HEK293 (cell line): ENCODE measurements around the gene PCP4.

ENCODE experiments used
- CTCF ChIA-PET: fragments of 350-600 bp; formaldehyde crosslinking; extraction: SDS; loops from one replicate; lab custom pipeline; 2021; ENCODE audit warnings: antibody characterized with exemption; lab: Yijun Ruan, JAX
- POLR2A ChIA-PET: fragments of 300-600 bp; formaldehyde crosslinking; extraction: SDS; loops from one replicate; lab custom pipeline; 2020; ENCODE audit warnings: antibody characterized with exemption, inconsistent platforms; lab: Yijun Ruan, JAX
- H3K27ac ChIP-seq: fragments of 200-500 bp; sonication (Bioruptor generic); 2 replicates; pipeline ENCODE4 v1.5.1; 2014; ENCODE audit warnings: low read depth, low read length, control low read depth, inconsistent platforms; ENCODE audit errors: extremely low read depth
- H3K36me3 ChIP-seq, 2 experiments: fragments of 200-500 bp in 1 of 2; sonication (Bioruptor generic) in 1 of 2; 1 replicate in 1 of 2; 2 replicates in 1 of 2; pipeline ENCODE4 v1.5.1; 2014 to 2017; ENCODE audit warnings: inconsistent platforms in 2 of 2, low read length in 2 of 2; ENCODE audit not compliant: control insufficient read depth in 2 of 2, insufficient read depth in 1 of 2
- H3K4me1 ChIP-seq: fragments of 200-500 bp; sonication (Bioruptor generic); 2 replicates; pipeline ENCODE4 v1.5.1; 2014; ENCODE audit warnings: mild to moderate bottlenecking, low read length, inconsistent platforms; ENCODE audit not compliant: control insufficient read depth, insufficient read depth
- H3K4me3 ChIP-seq: 2 replicates; pipeline ENCODE4 v1.5.1; 2011; ENCODE audit warnings: low read depth, mild to moderate bottlenecking, control low read depth, low read length, moderate library complexity
- H3K9me3 ChIP-seq: fragments of 200-500 bp; sonication (Bioruptor generic); 2 replicates; pipeline ENCODE4 v1.5.1; 2014; ENCODE audit warnings: low read depth, low read length, inconsistent platforms; ENCODE audit not compliant: control insufficient read depth, insufficient read depth
- HIC1 ChIP-seq: fragments of 450-650 bp; formaldehyde crosslinking; IDR thresholded peaks from 2 replicates; pipeline ENCODE4 v1.5.1; 2016; ENCODE audit warnings: missing biosample characterization, missing genetic modification characterization
- PRDM1 ChIP-seq: fragments of 450-650 bp; formaldehyde crosslinking; IDR thresholded peaks from 2 replicates; pipeline ENCODE4; 2016; ENCODE audit warnings: missing biosample characterization, missing genetic modification characterization
- SCRT1 ChIP-seq: fragments of 450-650 bp; formaldehyde crosslinking; IDR thresholded peaks from 2 replicates; pipeline ENCODE4 v1.5.1; 2016; ENCODE audit warnings: missing biosample characterization, missing genetic modification characterization, borderline replicate concordance
- SP2 ChIP-seq: fragments of 450-650 bp; formaldehyde crosslinking; IDR thresholded peaks from 2 replicates; pipeline ENCODE4 v1.5.1; 2016; ENCODE audit warnings: missing biosample characterization, missing genetic modification characterization
- TSHZ1 ChIP-seq: fragments of 450-650 bp; formaldehyde crosslinking; IDR thresholded peaks from 2 replicates; pipeline ENCODE4 v1.5.1; 2016; ENCODE audit warnings: missing biosample characterization, missing genetic modification characterization, borderline replicate concordance
- WT1 ChIP-seq: fragments of 450-650 bp; formaldehyde crosslinking; IDR thresholded peaks from 2 replicates; pipeline ENCODE4 v1.5.1; 2016; ENCODE audit warnings: missing biosample characterization, missing genetic modification characterization
- ZFP3 ChIP-seq: fragments of 450-650 bp; formaldehyde crosslinking; IDR thresholded peaks from 2 replicates; pipeline ENCODE4 v1.5.1; 2016; ENCODE audit warnings: low read depth, missing biosample characterization, missing genetic modification characterization
- ZNF114 ChIP-seq: fragments of 450-650 bp; formaldehyde crosslinking; IDR thresholded peaks from 2 replicates; pipeline ENCODE4 v1.5.0; 2017; ENCODE audit warnings: missing biosample characterization, missing genetic modification characterization
- ZNF138 ChIP-seq: fragments of 450-650 bp; formaldehyde crosslinking; IDR thresholded peaks from 2 replicates; pipeline ENCODE4 v1.5.1; 2016; ENCODE audit warnings: missing biosample characterization, missing genetic modification characterization, borderline replicate concordance
- ZNF155 ChIP-seq: fragments of 450-650 bp; formaldehyde crosslinking; IDR thresholded peaks from 2 replicates; pipeline ENCODE4 v1.5.1; 2016; ENCODE audit warnings: missing biosample characterization, missing genetic modification characterization
- ZNF157 ChIP-seq: fragments of 450-650 bp; formaldehyde crosslinking; IDR thresholded peaks from 2 replicates; pipeline ENCODE4 v1.5.1; 2016; ENCODE audit warnings: missing biosample characterization, missing genetic modification characterization
- ZNF174 ChIP-seq: fragments of 450-650 bp; formaldehyde crosslinking; IDR thresholded peaks from 2 replicates; pipeline ENCODE4 v1.5.0; 2017; ENCODE audit warnings: missing biosample characterization, mild to moderate bottlenecking, missing genetic modification characterization
- ZNF280C ChIP-seq: fragments of 450-650 bp; formaldehyde crosslinking; IDR thresholded peaks from 2 replicates; pipeline ENCODE4 v1.5.1; 2016; ENCODE audit warnings: missing biosample characterization, missing genetic modification characterization
- ZNF311 ChIP-seq: fragments of 450-650 bp; formaldehyde crosslinking; IDR thresholded peaks from 2 replicates; pipeline ENCODE4 v1.5.1; 2017; ENCODE audit warnings: missing biosample characterization, missing genetic modification characterization, borderline replicate concordance
- ZNF391 ChIP-seq: fragments of 450-650 bp; formaldehyde crosslinking; IDR thresholded peaks from 2 replicates; pipeline ENCODE4 v1.5.1; 2016; ENCODE audit warnings: low read depth, missing biosample characterization, missing genetic modification characterization, borderline replicate concordance
- ZNF404 ChIP-seq: fragments of 450-650 bp; formaldehyde crosslinking; IDR thresholded peaks from 2 replicates; pipeline ENCODE4 v1.5.1; 2017; ENCODE audit warnings: missing biosample characterization, missing genetic modification characterization
- ZNF426 ChIP-seq: fragments of 450-650 bp; formaldehyde crosslinking; IDR thresholded peaks from 2 replicates; pipeline ENCODE4 v1.5.1; 2017; ENCODE audit warnings: missing biosample characterization, missing genetic modification characterization, mild to moderate bottlenecking, inconsistent platforms, moderate library complexity
- ZNF449 ChIP-seq: fragments of 450-650 bp; formaldehyde crosslinking; IDR thresholded peaks from 2 replicates; pipeline ENCODE4 v1.5.1; 2017; ENCODE audit warnings: missing biosample characterization, mild to moderate bottlenecking, missing genetic modification characterization, moderate library complexity
- ZNF555 ChIP-seq: fragments of 450-650 bp; formaldehyde crosslinking; conservative IDR thresholded peaks from 2 replicates; pipeline ENCODE4 v1.5.1; 2017; ENCODE audit warnings: missing biosample characterization, mild to moderate bottlenecking, missing genetic modification characterization, inconsistent platforms
- ZNF837 ChIP-seq: fragments of 450-650 bp; formaldehyde crosslinking; IDR thresholded peaks from 2 replicates; pipeline ENCODE4 v1.5.1; 2016; ENCODE audit warnings: missing biosample characterization, missing genetic modification characterization
- ZNF843 ChIP-seq: fragments of 450-650 bp; formaldehyde crosslinking; IDR thresholded peaks from 2 replicates; pipeline ENCODE4 v1.5.1; 2016; ENCODE audit warnings: missing biosample characterization, missing genetic modification characterization

PCP4 gene

GRCh38 chr21:39843483-39843882 is 23.8 kb upstream of the PCP4 start:
- Histone ChIP-seq H3K4me3 (no peak overlapping the region), H3K27ac (no peak overlapping the region), H3K9me3 (no peaks in the 10 kb centered on the region)
- POLR2A ChIA-PET: no interaction called here
- no peak for TF ChIP-seq ZNF138 (tag by site-specific recombination)
- no peak for TF ChIP-seq SP2 (tag by site-specific recombination)
- TF ChIP-seq ZNF426 (tag by site-specific recombination): no peak
- no peak for TF ChIP-seq SCRT1
- TF ChIP-seq, all 188 proteins: peak for 0
- CTCF ChIA-PET: no interaction called here
- H3K4me1 ChIP-seq: no peaks in the 10 kb centered on the region
- H3K36me3 ChIP-seq: no peaks in the 10 kb centered on the region

GRCh38 chr21:39843916-39844315 is 23.3 kb upstream of the PCP4 start:
- Histone ChIP-seq H3K9me3 (no peaks in the 10 kb centered on the region), H3K4me1 (no peaks in the 10 kb centered on the region), H3K4me3 (no peak overlapping the region), H3K36me3 (no peaks in the 10 kb centered on the region), H3K27ac (no peak overlapping the region)
- ChIA-PET CTCF (no interaction called here), POLR2A (no interaction called here)
- TF ChIP-seq TSHZ1 (tag by site-specific recombination) (no peak), PRDM1 (tag by site-specific recombination) (no peak), ZNF280C (tag by site-specific recombination) (no peak), HIC1 (tag by site-specific recombination) (no peak), WT1 (no peak), ZNF114 (no peak), ZNF155 (tag by site-specific recombination) (no peak), ZNF837 (tag by site-specific recombination) (no peak), ZNF449 (tag by site-specific recombination) (no peak), ZNF311 (tag by site-specific recombination) (no peak), ZFP3 (tag by site-specific recombination) (no peak), ZNF843 (tag by site-specific recombination) (no peak), ZNF555 (tag by site-specific recombination) (no peak), ZNF404 (tag by site-specific recombination) (no peak), ZNF174 (tag by site-specific recombination) (no peak), ZNF391 (no peak), ZNF157 (no peak)
